ENCODE data around the gene PFKFB4.

Gene PFKFB4

DNA sequence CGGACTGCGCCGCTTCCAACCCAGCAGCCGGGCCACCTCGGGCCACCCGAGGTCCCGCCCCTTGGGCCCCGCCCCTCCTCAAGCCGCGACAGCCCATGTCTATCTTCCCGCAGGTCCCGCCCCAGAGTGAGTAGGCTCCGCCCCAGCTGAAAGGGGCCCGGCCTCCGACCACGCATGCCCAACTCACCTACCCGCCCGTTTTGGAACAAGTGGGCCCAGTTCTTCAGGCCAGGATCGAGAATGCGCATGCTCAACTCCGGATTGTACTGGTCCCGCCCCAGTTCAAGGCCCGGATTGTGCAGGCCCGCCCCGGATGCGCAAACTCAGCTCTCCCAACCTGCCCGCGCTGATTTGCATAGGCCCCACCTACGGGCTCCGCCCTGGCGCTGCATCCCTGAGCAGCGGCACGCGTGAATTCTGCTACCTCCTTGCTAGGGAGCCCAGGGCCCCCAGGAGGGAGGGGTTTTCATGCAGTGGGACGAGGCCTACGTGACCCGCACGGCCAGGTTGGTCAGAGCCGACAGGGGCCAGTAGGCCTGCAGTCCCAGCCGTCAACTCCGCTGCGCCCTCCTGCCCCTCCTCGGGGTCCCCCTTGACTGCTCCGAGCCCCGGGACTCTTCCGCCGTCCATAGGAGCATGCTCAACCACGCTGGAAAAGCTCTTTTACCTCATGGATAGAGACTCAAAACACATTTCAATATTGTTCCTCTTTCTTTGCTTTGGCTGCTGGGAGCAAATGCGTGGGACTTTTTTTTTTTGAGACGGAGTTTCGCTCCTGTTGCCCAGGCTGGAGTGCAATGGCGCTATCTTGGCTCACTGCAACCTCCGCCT lies at the start of gene PFKFB4:
Gene PFKFB4 (minus strand): TSS at position 8 of the 831 bp plus-strand sequence. CDS start 26 bp downstream, outside the sequence.
- peak; percentile 98 to 99 for DNase-seq

DNA sequence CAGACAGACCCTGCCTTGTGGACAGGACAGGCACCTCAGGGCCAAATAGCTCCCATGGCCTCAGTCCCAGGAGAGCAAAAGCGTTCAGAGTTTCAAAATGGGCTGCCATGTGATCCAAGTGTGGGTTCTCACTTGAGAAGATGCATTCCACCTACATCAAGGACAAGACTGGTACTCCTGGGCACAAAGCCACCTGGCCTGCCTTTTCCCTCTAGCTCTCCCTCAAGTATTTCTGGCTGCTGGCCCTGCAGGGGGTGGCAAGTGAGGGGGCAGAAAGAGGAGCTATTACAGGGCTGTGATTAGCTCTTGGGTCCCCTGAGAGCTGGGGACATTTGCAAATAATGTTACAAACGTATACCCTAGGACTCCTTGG lies 45.0 kb upstream of the PFKFB4 start:
- DNase-seq: no peak

DNA sequence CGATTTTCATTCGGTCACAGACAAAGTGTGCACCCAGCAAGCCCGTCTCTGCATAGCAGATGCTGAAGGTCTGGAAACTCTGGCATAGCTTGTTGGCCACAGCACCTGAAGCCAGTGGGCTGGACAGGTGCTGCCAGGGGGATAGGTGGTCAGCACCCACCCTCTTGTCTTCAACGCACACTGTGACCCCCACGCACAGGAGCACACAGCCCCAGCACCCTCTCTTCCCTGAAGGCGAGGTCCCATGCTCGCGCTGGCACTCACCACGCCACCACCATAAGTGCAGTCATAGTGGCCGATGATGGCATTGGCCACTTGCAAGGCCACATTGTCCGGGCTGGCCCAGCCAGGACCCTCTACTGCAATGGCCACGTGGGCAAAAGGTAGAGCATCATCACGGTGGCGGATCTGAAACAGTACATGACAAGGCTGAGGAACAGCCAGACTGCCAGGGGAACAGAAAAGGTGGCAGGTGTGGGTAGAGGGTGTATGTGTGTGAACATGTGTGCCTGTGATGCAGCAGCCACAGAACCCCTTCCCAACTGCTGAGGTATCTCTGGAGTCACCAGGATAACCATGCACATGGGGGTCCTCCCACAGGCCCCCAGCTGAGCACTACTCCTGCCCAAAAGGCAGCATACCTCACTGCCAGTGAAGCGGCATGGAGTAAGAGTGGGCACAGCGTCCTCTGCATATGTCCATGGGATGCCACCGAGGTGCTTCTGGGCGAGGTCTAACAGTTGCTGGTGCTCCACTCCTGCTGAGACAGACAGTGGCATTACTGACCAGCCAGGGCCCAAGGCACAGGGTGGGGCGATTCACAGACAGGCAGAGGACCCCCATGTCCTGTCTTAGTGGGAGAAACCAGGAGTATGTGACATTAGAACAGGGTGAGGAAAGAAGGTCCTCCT lies 44.4 kb upstream of the PFKFB4 start:
- DNase-seq: no peak

DNA sequence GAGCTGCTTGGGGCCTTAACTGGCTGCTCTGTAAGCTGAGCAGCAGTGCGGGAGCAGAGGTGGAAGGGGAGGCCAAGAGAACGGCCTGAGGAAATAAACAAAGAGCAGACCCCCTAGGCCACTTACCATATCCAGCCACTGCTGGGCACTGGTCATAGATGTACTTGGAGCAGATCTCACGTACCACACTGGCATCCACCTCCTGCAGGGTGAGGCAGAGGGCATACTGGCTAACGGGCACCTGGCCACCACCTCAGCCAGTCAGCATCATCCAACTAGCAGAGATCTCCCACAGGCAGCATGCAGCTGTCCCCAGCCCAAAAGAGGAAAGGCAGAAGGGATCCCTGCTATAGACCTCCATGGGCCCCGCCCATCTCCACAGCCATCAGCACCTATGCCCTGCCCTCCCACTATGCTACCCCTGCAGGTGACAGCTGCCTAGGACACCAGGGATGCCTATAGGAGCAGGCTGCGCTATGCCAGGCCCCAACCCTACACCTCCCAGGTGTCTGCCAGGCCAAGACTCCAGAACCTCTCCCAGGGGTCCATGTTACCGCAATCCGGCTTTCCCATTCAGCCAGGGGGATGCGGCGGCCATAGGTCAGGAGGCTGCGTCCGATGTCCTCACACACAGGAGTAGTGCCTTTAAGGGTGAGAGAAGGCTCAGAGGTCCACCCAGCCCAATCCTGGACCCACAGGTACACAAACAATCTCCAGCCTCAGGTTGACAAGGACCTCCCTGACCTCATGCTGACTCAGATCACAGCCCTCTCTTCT lies 43.1 kb upstream of the PFKFB4 start:
- DNase-seq: no peak

DNA sequence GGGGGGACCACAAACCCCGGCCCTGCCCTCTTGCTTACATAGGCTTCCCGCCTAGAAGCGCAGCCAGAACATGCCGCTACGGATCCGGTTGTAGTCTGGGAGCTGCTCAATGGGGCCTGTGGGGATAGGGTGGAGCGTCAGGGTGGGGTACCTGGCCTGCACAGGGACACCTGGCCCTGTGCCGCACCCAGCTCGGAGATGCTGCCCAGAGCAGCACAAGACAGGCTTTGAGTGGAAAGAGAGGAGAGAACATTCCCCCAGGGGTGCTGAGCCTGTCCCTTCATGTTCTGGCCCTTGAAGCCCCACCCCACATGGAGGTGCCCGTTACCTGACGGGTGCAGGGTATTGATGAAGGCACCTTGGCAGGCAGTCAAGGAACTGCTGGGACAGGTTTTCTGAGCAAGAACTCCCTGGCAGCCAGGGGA lies 42.5 kb upstream of the PFKFB4 start:
- DNase-seq: no peak

DNA sequence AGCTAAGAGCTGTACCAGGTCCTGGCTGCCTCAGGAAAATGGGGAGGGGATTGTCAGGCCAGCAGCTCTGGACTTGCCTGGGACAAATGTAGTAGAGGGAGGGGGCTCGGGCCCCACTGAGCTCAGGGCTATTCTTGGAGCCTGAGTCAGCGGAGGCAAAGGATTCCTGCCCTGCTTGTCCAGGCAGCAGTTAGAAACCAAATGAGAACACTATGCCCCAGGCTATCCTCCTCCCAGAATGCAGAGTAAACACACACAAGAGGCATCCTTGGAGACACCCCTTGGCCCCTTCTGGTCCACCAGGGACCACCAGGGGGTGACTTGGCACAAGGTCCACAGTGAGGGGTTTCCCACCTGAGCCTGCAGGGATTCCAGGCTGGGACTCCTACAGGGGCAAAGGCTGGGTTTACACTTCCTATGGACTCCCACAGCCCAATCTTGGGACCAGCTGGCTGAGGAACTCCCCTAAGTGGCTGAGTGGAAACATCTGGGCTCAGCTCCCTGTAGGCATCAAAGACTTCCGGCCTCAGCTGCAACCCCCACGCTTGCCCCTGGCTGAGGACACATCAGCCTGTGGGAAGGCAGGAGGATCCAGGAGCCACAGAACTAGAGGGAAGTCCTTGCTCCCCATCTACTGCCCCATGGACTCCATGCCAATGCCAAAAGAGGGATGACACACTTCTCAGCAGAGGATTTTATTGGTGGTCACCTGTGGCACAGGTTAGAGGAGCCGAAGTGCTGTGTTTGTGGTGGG lies 41.9 kb upstream of the PFKFB4 start:
- peak; percentile 71 to 75 for DNase-seq

DNA sequence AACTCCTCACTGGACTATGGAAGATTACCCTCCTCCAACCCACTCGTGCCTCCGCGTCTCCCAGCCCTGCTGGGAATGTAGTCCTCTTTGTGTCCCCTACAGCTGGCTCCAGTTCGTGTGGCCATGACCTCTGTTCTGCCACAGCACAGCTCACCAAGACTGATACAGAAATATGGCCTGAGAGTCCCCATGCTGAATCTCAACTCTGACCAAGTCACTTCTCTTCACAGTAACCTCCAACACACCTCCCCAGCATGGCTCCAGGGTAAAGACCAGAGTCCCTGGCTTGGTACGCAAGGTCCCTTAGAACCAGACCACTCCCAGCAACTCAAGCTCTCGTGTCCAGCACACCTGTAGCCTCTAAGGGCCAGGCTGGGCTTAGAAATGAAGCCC lies 40.8 kb upstream of the PFKFB4 start:
- no peak for DNase-seq

DNA sequence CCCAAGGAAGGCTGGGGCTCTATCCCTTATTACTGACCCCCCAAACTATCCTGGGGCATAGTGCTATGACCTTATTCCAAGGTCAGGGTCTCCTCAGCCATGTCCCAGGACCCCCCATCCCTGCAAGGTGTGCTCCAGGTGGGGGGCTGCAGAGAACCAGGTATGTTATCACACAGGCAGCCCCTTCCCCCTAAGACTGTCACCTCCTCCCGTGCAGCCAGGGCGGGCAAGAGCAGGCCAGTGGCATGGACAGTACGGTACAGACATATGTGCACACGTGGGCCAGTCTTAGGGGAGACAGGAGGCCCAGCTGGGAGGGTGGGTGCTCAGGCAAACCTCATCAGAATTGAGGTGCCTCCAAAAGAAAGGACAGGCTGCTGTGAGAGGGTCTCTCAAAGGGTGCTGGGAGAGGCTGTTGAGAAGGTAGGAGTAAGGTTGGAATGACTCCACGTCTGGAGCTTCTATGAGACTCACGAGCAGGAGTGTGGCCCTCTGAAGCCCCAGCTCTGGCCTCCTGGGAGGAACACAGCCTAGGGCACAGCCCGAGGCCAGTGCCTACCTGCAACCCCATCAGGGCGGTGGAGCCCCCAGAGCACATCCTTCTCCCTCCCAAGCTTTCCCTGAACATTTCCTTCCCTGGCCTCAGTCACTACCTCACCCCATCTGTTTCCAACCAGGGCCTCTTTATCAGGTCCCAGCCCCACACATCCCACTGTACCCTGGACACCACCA lies 40.2 kb upstream of the PFKFB4 start:
- no peak for DNase-seq

DNA sequence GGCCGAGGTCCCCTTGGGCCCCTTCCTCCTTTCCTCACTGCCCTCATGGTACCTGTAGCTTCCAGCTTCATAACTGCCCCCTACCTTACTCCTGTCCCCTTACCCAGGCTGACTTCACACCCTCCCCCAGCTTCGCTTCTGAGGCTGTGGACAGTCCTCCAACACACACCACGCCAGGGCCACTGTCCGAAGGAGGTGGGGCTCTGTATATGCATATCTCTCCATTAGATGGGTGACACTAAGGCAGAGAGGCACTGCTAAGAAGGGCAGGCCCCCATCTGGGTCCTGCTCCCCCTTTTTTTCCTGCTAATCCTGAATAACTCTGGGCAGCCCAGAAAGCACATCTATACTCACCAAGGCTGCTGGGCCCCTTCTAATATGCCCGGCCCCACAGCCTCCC lies 39.6 kb upstream of the PFKFB4 start:
- no peak for DNase-seq

DNA sequence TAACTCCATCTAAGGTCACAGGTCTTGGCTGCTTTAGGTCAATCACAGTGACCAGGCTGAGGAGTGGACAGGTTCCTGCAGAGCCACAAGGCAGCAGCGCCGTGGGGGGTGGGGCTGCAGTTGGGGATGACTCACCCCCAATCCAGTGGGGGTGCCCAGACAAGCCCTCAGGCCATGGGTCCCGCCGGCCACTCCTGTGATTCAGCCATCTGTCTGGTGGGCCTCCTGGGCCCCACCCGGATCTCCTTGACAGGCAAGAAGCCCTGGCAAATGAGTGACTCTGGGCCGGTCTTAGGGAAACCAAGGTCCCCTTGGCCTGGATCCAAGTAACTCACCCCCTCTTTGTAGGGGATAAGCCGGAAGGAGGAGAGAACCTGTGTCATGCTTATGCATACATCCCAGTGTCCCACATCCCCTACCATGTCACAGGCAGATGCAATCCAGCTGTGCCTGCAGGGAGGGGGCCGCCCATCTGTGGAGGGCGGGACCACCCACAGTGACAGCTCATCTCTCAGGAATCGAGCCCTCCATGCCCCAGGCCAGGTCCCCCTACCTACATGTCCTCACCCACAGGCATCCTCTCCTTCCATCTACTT lies 39.0 kb upstream of the PFKFB4 start:
- DNase-seq: no peak

DNA sequence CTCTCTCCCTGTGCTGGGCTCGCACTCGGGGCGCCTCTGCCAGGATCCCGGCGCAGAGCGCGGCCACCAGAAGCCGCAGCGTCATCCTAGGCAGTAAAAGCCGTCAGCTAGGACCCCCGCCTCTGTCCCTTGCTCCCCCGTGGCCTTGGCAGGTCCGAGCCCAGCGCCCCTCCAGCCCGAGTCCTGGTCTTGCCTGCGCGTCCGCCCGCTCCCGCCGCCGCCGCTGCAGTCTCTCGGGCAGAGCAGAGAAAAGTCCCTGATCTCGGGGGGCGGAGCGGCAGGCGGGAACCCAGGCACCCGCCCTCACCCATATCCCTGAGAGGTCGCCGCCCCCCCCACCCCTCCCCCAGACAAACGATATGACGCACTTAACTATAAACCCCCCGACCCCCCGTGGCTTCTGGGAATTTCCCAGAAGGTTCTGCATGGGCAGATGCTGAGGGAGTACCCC lies 38.5 kb upstream of the PFKFB4 start, which contains the start of gene COL7A1:
Gene COL7A1 (minus strand): TSS at position 255 of the 451 bp plus-strand sequence. CDS start 170 bp downstream, at position 85.
- no peak for DNase-seq

DNA sequence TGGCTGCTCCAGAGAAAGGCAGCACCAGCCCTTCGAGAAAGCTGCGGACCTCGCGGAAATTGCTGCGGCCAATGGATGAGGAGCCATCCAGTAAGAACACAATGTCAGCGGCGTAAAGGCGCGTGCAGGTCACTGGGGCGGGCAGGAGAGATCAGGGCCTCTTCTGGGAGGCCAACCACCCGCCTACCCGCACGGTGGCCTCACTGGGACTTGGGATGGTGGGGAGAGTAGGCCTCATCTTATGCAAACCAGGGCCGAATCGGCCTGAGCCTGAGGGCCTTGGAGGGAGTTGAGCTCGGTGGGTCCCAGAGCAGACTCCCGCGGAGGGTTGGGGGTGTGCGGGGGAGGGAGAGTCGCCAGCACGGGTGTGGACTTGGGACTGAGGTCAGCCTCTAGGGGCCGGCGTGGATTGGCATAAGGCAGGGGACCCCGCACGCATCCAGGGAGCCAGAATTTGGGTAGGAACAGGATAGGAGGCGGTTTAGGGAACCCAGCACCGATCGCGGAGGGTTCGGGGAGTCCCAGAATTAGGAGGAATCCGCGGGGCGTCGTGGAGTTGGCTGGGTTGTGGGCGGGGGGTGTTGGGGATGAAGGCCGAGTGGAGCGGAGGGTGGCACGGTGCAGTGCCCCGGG lies 37.9 kb upstream of the PFKFB4 start:
- no peak for DNase-seq

DNA sequence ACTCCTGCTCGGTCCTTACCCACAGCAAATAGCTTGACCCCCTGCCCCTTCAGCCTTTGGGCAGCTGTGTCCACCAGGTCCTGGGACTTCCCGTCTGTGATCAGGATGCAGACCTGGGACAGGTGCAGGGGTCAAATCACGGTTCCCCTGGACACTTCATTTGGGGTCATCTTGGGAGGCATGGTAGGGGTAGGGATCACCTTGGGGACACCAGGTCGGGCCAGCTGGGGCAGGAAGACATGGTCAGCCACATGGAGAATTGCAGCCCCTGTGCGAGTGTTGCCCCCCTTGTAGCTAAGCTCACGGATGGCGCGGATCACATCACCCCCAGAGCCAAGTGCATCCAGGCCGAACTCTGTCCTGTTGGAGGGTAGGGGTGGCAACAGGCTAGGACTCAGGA lies 36.7 kb upstream of the PFKFB4 start:
- no peak for DNase-seq

DNA sequence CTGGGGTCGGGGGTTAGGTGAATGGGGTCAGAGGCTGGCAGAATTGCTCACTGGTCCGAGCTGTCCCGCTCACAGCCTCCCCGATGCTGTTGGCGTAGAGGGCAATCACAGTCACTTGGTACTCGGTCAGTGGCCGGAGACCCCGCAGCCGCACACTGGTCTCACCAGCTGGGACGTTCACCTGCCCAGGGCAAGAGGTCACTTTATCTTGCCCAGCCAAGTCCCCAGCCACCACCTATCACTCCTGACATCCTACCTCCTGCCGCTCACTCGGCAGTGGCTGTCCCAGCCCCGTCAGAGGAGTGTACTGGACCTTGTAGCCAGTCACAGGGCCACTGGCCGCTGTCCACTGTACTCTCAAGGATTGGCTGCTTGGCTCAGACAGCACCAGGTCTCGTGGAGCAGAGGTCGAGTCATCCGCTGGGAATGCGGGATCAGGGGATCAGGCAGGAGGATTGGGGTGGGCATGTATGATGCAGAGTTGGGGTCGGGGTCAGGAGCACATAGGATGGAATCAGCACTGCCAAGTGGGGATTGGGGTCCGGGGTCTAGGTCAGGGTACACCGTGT lies 36.0 kb upstream of the PFKFB4 start:
- no peak for DNase-seq

DNA sequence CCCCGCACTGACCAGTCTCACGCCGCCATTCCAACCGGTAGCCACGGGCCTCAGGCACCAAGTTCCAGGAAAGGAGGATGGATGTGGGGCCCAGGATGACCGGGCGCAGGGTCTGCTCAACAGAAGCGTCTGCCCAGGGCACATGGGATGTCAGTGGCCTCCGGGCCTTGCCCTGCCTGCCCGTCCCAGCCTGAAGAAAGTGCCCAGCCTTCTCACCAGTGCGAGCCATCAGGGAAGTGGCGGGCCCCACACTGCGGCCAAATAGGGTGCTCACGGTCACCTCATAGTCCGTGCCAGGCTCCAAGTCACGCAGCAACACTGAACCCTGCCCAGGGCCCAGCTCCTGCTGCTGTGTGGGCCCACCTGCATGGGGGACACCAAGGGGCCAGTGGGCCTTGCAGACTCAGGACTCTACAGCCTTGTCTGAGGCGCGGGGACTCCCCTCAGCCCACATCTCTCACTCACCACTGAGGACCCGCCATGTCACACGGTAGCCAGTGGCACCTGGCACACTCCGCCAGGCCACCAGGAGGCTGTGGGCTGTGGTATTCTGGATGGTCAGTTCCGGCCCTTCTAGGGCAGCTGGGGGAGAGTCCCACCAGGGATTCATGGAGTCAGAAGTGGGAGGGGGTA lies 35.4 kb upstream of the PFKFB4 start:
- DNase-seq: no peak

DNA sequence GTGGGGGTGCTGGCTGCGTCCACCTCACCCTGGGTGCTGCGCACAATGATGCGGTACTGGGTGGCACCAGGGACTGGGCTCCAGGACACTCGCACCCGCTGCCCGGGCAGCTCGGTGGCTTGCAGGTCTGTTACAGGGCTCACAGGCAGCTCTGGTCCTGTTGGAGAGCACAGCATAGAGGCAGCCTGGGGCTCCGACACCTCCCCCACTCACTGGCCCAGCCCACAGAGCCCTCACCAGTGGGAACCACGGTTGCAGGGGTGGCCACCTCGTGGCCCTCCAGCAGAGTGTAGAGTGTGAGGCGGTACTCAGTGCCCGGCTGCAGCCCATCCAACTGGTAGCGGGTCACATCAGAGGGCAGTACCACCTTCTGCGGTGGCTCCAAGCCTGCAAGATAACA lies 34.8 kb upstream of the PFKFB4 start:
- no peak for DNase-seq

DNA sequence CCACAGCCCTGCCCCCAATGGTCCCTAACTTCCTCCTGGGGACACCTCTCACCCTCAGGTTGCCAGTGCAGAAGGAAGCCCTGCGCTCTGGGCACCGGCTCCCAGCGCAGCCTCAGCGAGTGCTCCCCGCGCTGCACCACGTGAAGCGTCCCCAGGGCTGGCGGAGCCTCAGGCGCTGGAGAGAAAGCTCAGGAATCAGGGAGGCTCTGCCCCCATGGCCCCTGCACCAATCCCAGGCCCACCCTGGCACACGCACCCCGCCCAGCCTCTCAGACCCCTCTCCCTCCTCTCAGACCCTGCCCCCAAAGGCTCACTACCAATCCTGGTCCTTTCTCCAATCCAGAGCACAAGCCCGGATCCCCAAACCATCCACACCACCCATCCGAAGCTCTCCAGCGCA lies 31.6 kb upstream of the PFKFB4 start:
- DNase-seq: no peak

DNA sequence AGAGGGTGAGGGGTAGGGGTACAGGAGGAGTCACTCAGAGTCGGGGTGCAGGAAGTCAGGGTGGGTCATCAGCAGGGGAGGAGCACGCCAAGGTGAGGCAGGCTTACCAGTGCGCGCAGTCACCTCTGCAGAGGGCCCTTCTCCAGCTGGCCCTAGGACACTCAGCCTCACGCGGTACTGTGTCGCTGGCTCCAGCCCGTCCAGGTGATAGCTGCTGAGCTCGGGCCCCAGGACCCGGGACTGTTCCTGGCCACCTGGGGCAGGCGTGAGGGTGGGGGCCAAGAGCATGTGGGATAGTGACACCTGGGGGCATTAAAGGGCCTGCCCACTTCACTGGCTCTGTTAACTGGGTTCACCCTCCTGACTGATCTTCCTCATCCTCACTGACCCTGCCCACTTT lies 31.1 kb upstream of the PFKFB4 start:
- DNase-seq: no peak

DNA sequence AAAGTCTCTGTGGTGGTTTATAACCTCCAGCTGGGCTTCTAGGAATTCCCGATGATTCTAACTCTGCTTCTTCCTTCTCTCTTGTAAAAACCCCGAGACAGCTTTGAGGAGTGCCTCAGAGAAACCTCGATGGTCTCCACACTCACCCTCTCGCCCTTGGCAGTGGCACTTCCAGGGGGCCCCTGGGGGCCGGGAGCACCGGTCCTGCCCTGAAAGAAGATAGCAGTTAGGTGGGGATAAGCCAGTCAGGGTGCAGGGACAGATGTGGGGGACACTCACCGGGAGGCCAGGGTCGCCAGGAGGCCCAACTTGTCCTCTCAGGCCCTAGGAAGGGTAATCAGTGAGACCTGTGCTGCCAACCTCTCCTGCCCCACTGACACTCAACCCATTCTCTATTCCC lies 28.8 kb upstream of the PFKFB4 start:
- DNase-seq: no peak

DNA sequence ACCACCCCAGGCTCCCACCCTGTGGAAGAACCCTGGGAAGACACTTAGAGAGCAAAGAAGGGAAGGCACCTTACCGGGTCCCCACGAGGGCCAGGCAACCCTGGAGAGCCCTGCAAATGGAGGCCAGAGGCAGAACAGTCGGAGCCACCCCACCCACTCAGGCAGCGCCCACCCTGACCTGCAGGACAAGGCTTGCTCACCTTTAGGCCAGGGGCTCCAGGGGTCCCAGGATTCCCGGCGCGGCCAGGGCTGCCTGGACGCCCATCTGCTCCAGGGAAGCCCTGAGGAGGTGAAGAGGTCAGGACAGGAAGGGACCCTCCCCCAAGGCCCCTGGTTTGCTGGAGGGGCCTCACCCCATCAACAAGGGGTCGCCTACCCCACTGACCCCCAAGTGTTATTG lies 28.2 kb upstream of the PFKFB4 start:
- no peak for DNase-seq
